Osteoblast (primary cell): ENCODE measurements around the gene GRAMD1A. TPM values are rescaled to one million over a fixed set of nuclear protein-coding genes. Genes with fewer than 3 reads are reported as not detected.

Experiments used
- DNase-seq: peaks from one replicate; pipeline ENCODE4 v3.0.0; 2011; ENCODE audit warnings: low spot score, mixed read lengths; ENCODE audit not compliant: insufficient read length; ENCODE audit errors: missing footprints
- H2AFZ ChIP-seq: 2 replicates; pipeline ENCODE4 v1.6.0; 2011; ENCODE audit warnings: mild to moderate bottlenecking, low read length
- H3K27ac ChIP-seq: 2 replicates; pipeline ENCODE4 v1.5.1; 2011; ENCODE audit warnings: mild to moderate bottlenecking, low read depth, low read length, moderate library complexity
- H3K27me3 ChIP-seq: 2 replicates; pipeline ENCODE4 v1.6.0; 2012; ENCODE audit warnings: mild to moderate bottlenecking, control low read depth, inconsistent platforms, low read length, moderate library complexity; ENCODE audit not compliant: insufficient read depth
- H3K36me3 ChIP-seq: 2 replicates; pipeline ENCODE4 v1.5.1; 2011; ENCODE audit warnings: mild to moderate bottlenecking, low read length, control low read depth, moderate library complexity; ENCODE audit not compliant: insufficient read depth
- H3K4me1 ChIP-seq: 2 replicates; pipeline ENCODE4 v1.5.1; 2011; ENCODE audit warnings: mild to moderate bottlenecking, low read length, control low read depth, moderate library complexity; ENCODE audit not compliant: insufficient read depth
- H3K4me2 ChIP-seq: 2 replicates; pipeline ENCODE4 v1.6.0; 2011; ENCODE audit warnings: mild to moderate bottlenecking, low read length; ENCODE audit not compliant: insufficient read depth
- H3K4me3 ChIP-seq: fragments of 200-600 bp; sonication (generic); 3 replicates; pipeline ENCODE4 v1.5.1; 2012; ENCODE audit warnings: mild to moderate bottlenecking, low read length, inconsistent platforms; ENCODE audit not compliant: insufficient read depth
- H3K79me2 ChIP-seq: 2 replicates; pipeline ENCODE4 v1.6.0; 2012; ENCODE audit warnings: mild to moderate bottlenecking, low read length, control low read depth, inconsistent platforms; ENCODE audit not compliant: insufficient read depth
- H3K9me3 ChIP-seq: 2 replicates; pipeline ENCODE4 v1.5.1; 2011; ENCODE audit warnings: low read depth, low read length, control low read depth
- H4K20me1 ChIP-seq: 2 replicates; pipeline ENCODE4 v1.6.0; 2012; ENCODE audit warnings: mild to moderate bottlenecking, low read length, control low read depth; ENCODE audit not compliant: insufficient read depth
- total RNA-seq: library from RNA; depleted of rRNA; stranded (reverse); fragments of >200 nt; gene quantifications from 2 replicates; pipeline ENCODE4 v1.2.3, GENCODE V29; 2012
- TF ChIP-seq, protein P1 (sequence below): IDR thresholded peaks from 2 replicates; pipeline ENCODE4 v1.5.1; 2011; ENCODE audit warnings: mild to moderate bottlenecking, low read depth, low read length, moderate library complexity; ENCODE audit errors: extremely low read depth

The GRAMD1A gene
- total RNA-seq, 1 donor: 29.7 TPM

- Histone ChIP-seq H3K4me1 (peaks cover 5% of the 10 kb centered on the region), H3K9me3 (no peaks in the 10 kb centered on the region), H3K27ac (no peak overlapping the region), H3K79me2 (no peaks in the 10 kb centered on the region), H2AFZ (no peak overlapping the region), H3K4me3 (no peak overlapping the region), H4K20me1 (no peaks in the 10 kb centered on the region), H3K27me3 (no peaks in the 10 kb centered on the region), H3K4me2 (no peak overlapping the region), H3K36me3 (peaks cover 6% of the 10 kb centered on the region)
- TF ChIP-seq, protein P1, sequence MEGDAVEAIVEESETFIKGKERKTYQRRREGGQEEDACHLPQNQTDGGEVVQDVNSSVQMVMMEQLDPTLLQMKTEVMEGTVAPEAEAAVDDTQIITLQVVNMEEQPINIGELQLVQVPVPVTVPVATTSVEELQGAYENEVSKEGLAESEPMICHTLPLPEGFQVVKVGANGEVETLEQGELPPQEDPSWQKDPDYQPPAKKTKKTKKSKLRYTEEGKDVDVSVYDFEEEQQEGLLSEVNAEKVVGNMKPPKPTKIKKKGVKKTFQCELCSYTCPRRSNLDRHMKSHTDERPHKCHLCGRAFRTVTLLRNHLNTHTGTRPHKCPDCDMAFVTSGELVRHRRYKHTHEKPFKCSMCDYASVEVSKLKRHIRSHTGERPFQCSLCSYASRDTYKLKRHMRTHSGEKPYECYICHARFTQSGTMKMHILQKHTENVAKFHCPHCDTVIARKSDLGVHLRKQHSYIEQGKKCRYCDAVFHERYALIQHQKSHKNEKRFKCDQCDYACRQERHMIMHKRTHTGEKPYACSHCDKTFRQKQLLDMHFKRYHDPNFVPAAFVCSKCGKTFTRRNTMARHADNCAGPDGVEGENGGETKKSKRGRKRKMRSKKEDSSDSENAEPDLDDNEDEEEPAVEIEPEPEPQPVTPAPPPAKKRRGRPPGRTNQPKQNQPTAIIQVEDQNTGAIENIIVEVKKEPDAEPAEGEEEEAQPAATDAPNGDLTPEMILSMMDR: no peak
- DNase-seq: peak; percentile 75
These were observed 32.3 kb downstream of the GRAMD1A start for GRCh38 chr19:35032356-35032865.

- peak; percentile 72 for DNase-seq
- TF ChIP-seq, protein P1: no peak
- H3K4me3 ChIP-seq: no peak overlapping the region
- H3K36me3 ChIP-seq: no peaks in the 10 kb centered on the region
- H3K4me1 ChIP-seq: peaks cover 5% of the 10 kb centered on the region
- H3K9me3 ChIP-seq: no peaks in the 10 kb centered on the region
- no peaks in the 10 kb centered on the region for H4K20me1 ChIP-seq
- no peak overlapping the region for H2AFZ ChIP-seq
- no peaks in the 10 kb centered on the region for H3K79me2 ChIP-seq
- H3K4me2 ChIP-seq: no peak overlapping the region
- H3K27me3 ChIP-seq: no peaks in the 10 kb centered on the region
- H3K27ac ChIP-seq: no peak overlapping the region
These were observed 33.2 kb downstream of the GRAMD1A start for GRCh38 chr19:35033067-35034004.

- Histone ChIP-seq H3K27ac (no peak overlapping the region), H3K4me1 (peaks cover 5% of the 10 kb centered on the region), H3K79me2 (no peaks in the 10 kb centered on the region), H3K36me3 (no peaks in the 10 kb centered on the region), H3K9me3 (no peaks in the 10 kb centered on the region), H3K4me3 (no peak overlapping the region), H3K4me2 (no peak overlapping the region), H2AFZ (no peak overlapping the region), H4K20me1 (no peaks in the 10 kb centered on the region), H3K27me3 (no peaks in the 10 kb centered on the region)
- TF ChIP-seq, protein P1: no peak
- DNase-seq: peak; percentile 66
These were observed 33.9 kb downstream of the GRAMD1A start for GRCh38 chr19:35034005-35034502.
